H1 (cell line): ENCODE data around the gene DNAJC7.
"Not testable (repeated sequence)": the region's sequence is repeated elsewhere in the genome, so short reads cannot be mapped to it uniquely, and the experiment has no call there.

ENCODE experiments used
- POLR2A ChIP-seq, 2 experiments: IDR thresholded peaks; 1 replicate in 1 of 2; 2 replicates in 1 of 2; pipeline ENCODE4 v1.6.1; 2011; ENCODE audit warnings: low read depth in 2 of 2, low read length in 2 of 2, mild to moderate bottlenecking in 2 of 2; ENCODE audit errors: control extremely low read depth in 1 of 2
- TF ChIP-seq, protein P1 (sequence below), 3 experiments: IDR thresholded peaks; 1 replicate in 2 of 3; 2 replicates in 1 of 3; pipeline versions ENCODE4 v1.5.1 to v1.6.1; 2011; ENCODE audit warnings: low read length in 3 of 3, mild to moderate bottlenecking in 3 of 3, inconsistent platforms in 2 of 3, low read depth in 1 of 3, moderate library complexity in 1 of 3; ENCODE audit not compliant: insufficient read depth in 1 of 3; ENCODE audit errors: control extremely low read depth in 1 of 3

DNA sequence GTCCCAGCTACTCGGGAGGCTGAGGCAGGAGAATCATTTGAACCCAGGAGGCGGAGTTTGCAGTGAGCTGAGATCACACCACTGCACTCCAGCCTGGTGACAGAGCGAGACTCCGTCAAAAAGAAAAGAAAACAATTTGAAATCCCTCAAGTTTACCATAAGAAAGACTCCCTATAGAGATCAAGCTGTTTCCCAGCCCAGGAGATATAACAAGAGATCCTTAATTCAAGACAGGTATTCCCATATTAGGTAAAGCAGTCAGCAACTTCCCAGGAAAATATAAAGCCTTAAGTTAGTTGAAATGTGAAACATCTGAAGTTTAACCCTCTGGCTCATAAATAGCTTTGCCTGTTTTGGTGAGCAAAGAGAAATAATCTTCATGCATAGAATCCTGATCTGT lies 4.9 kb downstream of the DNAJC7 start:
- TF ChIP-seq, protein P1, sequence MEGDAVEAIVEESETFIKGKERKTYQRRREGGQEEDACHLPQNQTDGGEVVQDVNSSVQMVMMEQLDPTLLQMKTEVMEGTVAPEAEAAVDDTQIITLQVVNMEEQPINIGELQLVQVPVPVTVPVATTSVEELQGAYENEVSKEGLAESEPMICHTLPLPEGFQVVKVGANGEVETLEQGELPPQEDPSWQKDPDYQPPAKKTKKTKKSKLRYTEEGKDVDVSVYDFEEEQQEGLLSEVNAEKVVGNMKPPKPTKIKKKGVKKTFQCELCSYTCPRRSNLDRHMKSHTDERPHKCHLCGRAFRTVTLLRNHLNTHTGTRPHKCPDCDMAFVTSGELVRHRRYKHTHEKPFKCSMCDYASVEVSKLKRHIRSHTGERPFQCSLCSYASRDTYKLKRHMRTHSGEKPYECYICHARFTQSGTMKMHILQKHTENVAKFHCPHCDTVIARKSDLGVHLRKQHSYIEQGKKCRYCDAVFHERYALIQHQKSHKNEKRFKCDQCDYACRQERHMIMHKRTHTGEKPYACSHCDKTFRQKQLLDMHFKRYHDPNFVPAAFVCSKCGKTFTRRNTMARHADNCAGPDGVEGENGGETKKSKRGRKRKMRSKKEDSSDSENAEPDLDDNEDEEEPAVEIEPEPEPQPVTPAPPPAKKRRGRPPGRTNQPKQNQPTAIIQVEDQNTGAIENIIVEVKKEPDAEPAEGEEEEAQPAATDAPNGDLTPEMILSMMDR (IDR thresholded peaks at IDR 0.05; ENCODE audit: control extremely low read depth in 1 of 3, insufficient read depth in 1 of 3, low read depth in 1 of 3, low read length in 3 of 3), result not testable (repeated sequence)
- TF ChIP-seq POLR2A (IDR thresholded peaks at IDR 0.05; ENCODE audit: control extremely low read depth in 1 of 2, low read depth in 2 of 2, low read length in 2 of 2), result peak in 1 of 2 experiments; percentile 44; a peak in 1 of 3 replicates
